HG03066 (cell line): Measurements from ENCODE around the gene LINGO3.

Source experiments
- ATAC-seq: cut with Tn5 transposase; IDR thresholded peaks from one replicate; pipeline ENCODE4 v1.9.1; 2021; ENCODE audit warnings: low read depth; ENCODE audit not compliant: unreplicated experiment

LINGO3 gene

DNA sequence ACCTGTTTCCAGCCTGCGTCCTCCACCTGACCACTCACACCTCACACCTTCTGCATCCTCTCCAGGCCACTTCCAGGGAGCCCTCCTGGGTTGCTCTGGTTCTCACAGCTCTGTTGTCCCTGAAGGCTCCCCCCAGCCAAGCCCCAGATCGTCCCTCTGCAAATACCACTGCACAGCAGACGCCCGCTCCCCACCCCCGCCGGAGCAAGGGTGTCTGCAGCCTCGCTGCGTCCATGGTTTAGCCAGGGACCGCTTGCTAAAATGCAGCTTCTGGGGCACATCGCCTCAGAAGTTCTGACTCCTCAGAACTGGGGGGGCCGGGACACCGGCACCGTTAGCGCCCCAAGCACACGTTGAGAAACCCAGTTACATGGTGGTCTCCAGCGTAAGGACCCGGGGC is 983 bp downstream of the LINGO3 start:
- ATAC-seq = no peak

DNA sequence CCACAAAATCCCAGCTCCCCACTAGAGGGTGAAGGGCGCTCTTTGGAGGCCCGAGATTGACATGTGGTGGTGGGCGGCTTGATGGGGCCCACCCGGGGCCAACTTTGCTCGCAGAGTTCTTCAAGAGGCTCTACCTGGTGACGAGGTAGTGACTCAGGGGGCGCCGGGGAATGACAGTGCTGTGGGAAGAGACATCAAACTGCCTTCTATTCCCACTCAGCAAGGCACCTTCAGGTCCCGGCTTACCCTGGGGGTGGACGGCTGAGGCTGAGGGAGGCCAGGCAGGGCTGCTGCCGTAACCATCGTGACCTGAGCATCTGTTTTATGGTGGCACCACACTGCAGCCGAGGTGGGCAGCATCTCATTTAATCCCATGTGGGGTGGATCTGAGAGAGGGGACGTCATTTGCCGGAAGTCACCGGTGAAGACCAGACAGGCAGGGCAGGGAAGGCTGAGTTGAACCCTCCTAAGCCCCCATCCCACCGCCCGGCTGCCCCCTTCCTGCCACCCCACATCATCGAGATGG is 1.6 kb downstream of the LINGO3 start:
- no peak for ATAC-seq

DNA sequence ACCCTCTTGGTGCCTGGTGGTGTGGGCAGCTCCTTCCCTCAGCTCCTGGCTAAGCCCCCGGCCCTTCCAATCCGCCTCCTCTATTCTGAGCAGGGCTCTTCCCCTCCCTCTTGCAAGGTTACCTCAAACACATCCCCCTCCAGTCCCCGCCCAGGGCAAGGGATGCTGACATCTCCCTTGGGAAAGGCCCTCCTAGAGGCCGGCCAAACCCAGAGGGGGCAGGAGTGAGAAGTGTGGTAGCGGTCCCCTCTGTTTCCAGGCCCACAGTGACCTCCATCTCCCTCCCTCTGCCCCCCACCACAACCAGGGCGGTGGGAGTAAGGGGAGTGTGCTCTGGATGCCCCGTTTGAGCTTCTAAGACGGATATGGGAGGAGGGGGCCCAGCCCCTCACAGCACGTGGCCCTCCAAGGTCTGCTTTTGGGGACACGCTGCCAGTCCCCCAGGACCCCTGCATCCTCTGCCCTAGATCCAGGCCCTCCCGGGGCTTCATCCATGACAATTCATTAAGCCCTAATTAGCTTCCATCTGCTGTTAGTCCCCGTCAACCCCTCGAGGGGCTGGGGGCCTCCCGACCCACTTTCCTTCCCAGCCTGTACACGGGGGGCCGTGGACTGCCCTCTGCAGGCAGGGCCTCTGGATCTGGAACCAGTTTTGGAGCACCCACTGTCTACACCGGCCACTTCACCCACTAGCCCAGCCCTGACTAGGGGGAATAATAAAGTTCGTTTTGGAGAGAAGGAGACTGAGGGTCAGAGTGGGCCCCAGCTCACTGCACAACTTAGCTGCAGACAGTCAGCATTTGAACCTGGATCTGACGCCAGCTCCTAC is 2.3 kb downstream of the LINGO3 start:
- no peak for ATAC-seq

- no peak for ATAC-seq
Measured at GRCh38 chr19:2303211-2303798, 4.6 kb downstream of the LINGO3 start.

DNA sequence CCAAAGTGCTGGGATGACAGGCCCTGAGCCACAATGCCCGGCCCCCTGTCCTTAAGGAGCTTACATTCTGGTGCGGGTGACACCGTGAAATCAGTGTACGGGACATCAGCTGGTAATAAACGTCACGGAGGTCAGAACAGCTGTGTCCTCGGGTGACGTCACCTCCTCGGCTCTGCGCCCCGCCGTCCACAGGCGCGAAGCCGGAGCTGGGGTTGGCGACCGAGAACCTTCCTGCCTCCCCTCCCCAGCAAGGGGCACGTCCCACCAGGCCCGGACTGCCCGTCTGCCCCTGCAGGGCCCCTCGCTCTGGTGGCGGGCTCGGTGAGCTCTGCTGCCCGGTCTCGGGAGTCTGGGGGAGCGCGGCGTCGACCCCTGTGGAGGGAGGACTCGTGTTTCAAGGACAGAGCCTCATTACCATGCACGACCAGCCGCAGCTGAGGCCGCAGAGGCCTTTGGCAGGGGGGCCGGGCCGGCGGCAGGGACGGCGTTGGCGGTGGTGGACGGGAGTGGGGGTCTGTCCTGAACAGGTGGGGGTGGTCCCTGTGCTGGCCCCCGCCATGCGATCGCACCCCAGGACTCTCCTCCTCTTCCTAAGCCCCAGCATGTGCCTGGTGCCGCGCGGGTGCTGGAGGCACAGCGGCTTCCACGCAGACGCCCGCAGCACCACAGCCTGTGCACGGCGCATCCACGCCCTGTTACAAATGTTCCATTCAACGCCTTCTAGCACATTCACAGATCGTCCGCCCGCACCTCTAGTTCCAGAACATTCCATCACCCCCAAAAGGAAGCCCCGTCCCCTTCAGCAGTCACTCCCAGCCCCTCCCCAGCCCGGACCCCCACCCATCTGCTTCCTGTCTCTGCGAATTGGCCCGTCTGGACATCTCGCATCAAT is 5.4 kb downstream of the LINGO3 start:
- no peak for ATAC-seq

DNA sequence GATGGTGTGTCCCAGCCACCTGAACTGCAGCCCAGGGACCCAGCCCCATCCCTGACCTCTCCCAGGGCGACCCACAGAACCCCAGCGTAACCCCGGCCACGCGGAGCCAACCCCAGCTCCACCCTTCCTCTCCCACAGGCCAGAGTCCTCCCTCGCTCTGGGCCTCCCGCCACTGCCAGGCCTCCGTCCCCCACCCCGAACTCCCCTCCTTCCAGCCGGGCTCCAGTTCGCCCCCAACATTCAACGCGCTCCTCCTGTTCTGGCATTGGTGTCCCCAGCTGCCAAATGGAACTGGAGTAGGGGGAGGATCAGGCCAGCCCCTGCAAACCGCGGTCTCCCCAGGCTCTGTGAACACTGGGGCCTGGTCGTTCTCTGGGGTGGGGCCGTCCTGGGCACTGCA is 7.4 kb downstream of the LINGO3 start:
- ATAC-seq = no peak

DNA sequence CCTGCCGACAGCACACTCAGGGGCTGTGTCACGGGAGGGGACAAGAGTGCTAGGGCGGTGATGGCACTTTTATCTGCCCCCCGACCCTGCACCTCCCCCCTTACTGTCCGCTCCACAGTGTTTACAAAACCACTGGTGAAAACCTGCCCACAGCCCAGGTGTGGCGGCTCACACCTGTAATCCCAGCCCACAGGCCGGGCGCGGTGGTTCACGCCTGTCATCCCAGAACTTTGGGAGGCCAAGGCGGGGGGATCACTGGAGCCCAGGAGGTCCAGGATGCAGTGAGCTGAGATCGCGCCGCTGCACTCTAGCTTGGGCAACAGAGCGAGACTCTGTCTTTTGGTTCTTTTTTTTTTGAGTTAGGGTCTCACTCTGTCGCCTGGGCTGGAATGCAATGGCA is 11.8 kb downstream of the LINGO3 start:
- no peak for ATAC-seq

DNA sequence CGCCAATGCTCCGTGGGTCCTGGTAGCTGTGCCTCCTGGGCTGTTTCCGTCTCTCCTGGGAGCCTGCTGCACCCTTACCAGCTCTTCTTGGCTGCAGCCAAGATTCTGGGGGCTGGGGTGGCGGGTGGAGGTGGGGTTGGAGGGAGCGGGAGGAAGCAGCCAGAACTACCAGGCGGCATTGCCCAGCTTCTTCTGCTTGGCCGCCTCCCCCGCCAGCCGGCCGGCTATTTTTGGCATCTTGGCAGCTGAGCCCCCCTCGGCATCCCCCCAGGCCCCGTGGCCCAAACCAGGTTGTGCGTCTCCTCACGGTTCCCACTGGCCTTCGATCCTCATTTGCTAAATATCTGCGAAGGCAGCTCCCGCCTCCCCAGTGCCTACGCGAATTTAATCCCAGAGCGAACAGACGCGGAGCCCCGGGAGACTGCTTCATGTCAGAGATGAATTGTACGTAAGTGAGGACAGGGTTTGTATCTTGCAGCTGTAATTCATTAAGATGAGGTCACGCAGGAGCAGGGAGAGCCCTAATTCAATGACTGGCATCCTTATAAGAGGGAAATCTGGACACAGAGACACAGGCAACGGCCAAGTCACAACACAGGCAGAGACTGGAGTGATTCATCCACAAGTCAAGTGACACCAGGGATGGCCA is 13.1 kb downstream of the LINGO3 start:
- no peak for ATAC-seq

- ATAC-seq = no peak
Measured at GRCh38 chr19:2291185-2291751, 16.7 kb downstream of the LINGO3 start.

DNA sequence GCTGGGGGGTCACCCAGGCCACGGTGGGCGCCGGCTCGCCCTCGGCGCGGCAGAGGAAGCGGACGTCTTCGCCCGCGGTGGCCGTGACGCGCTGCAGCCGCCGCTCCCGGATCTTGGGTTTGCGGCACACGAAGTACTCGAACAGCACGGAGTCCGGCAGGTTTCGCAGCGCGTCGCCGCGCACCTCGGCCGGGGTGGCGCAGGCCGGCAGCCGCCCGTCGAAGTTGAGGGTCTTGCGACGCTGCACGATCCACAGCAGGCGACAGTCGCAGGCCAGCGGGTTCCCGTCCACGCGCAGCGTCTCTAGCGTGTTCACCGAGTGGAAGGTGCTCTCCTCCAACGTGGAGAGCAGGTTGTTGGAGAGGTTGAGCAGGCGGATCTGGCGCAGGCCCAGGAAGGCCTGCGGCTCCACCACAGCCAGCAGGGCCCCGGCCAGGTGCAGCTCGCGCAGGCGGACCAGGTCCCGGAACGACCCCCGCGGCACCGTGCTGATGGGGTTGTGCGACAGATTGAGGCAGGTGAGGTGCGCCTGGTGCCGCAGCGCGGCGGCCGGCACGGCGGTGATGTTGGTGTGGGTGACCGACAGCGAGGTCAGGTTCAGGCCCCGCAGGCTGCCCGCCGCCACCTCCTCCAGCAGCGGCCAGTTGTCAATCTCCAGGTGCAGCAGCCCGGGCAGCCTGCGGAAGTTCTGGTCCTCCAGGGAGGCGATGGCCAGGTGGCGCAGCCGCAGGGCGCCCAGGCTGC is 17.3 kb downstream of the LINGO3 start:
- ATAC-seq = no peak

DNA sequence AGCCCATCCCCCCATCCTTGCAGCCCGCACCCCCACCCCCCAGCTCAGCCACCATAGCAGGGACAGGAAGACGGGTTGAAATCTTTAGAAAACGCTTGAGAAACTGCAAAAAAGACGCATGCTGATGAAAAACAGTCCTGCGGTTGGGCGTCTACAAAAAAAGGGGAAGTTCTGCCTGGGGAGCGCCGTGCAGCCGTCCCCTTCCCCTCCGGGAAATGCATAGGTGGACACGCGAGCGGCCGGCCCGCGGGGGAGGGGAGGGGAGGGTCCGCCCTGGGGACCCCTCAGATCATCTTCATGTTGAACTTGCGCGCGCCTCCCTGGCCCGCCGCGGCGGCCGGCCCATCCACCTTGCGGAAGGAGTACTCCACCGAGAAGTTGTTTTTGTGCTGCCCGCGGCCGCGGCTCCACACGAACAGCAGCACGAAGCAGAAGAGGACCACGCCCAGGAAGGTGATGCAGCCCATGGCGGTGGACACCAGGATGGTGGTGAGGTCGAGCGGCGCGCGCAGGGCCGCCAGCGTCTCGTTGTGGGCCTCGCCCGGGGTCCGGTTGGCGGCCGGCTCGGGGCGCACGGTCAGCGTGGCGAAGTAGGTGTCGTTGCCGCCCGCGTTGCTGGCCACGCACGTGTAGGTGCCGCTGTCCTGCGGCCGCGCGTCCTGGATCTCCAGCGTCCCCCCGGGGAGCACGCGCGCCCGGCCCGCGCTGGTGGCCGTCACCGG is 18.1 kb downstream of the LINGO3 start:
- ATAC-seq = no peak

GRCh38 chr19:2288818-2289713 is 18.9 kb downstream of the LINGO3 start:
- no peak for ATAC-seq

DNA sequence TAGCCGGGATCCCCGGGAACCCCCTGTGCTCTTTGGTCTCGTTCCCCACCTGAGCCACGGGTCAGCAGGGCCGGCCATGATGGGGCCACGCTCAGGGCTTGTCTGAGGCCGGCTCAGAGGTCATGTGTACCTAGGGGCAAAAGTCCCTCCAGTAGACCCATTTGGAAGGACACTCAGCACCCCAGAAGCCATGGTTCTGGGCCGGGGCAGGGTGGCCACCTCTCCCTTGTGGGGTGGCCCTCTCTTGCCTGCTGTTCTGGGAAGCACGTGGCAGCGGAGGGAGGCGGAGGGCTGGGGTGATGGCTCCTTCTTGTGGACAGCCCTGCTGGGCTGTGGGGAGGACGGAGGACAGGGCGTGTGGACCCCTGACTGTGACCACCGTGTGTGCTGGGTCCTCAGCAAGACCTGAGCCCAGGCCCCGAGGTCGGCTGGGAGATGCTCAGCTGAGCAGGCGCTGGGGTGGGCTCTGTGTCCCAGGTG is 19.6 kb downstream of the LINGO3 start:
- no peak for ATAC-seq

GRCh38 chr19:2287585-2288337 is 20.2 kb downstream of the LINGO3 start:
- no peak for ATAC-seq

GRCh38 chr19:2286402-2287140 is 21.4 kb downstream of the LINGO3 start:
- no peak for ATAC-seq

DNA sequence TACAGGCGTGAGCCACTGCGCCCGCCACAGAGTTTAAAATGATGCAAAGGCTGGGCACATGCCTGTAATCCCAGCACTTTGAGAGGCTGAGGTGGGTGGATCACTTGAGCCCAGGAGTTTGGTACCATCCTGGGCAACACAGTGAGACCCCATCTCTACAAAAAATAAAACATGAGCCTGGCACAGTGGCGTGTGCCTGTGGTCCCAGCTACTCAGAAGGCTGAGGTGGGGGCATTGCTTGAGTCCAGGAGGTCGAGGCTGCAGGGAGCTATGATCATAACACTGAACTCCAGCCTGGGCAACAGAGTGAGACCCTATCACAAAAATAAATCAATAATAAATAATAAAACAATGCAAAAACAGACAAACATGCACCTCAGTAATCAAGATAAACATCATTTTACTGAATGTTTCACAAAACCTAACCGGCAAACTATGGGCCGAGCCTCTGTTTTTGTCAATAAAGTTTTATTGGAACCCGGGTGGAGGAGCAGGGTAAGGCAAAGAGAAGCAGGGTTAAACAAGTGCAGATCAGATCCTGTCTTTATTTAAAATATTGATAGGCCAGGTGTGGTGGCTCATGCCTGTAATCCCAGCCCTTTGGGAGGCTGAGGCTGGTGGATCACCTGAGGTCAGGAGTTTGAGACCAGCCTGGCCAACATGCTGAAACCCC is 24.0 kb downstream of the LINGO3 start:
- no peak for ATAC-seq
